Neural cell (in vitro differentiated cells): ENCODE measurements around the gene USP11. TPM values are rescaled to one million over a fixed set of nuclear protein-coding genes. Genes with fewer than 3 reads are reported as not detected.

Experiments used
- H2AFZ ChIP-seq: fragments of 200-600, 300-800 bp; sonication (generic), shearing (Covaris generic); 2 replicates; pipeline ENCODE4 v1.6.0; 2014; ENCODE audit warnings: low read depth, mild to moderate bottlenecking, antibody characterized with exemption, low read length, moderate library complexity
- H3F3A ChIP-seq: fragments of 200-600 bp; shearing (Covaris generic); 2 replicates; pipeline ENCODE4 v1.6.1; 2016; ENCODE audit warnings: mild to moderate bottlenecking, moderate library complexity, mixed read lengths, antibody characterized with exemption, low read length; ENCODE audit not compliant: insufficient read depth, poor library complexity, severe bottlenecking
- H3K27ac ChIP-seq: fragments of 200-600, 300-800 bp; sonication (generic), shearing (Covaris generic); 2 replicates; pipeline ENCODE4 v1.5.1; 2014; ENCODE audit warnings: mild to moderate bottlenecking, low read length, moderate library complexity
- H3K27me3 ChIP-seq: fragments of 300-800, 200-600 bp; sonication (generic), shearing (Covaris generic); 2 replicates; pipeline ENCODE4 v1.6.0; 2014; ENCODE audit warnings: mild to moderate bottlenecking, low read depth, low read length, moderate library complexity; ENCODE audit not compliant: insufficient read depth
- H3K36me3 ChIP-seq: fragments of 300-800, 200-600 bp; sonication (generic), shearing (Covaris generic); 2 replicates; pipeline ENCODE4 v1.5.1; 2014; ENCODE audit warnings: mild to moderate bottlenecking, antibody characterized with exemption, low read length, moderate library complexity; ENCODE audit not compliant: insufficient read depth
- H3K4me2 ChIP-seq: fragments of 300-800, 200-600 bp; sonication (generic), shearing (Covaris generic); 2 replicates; pipeline ENCODE4 v1.6.0; 2014; ENCODE audit warnings: mild to moderate bottlenecking, low read length
- H3K4me3 ChIP-seq: fragments of 300-800, 200-600 bp; sonication (generic), shearing (Covaris generic); 2 replicates; pipeline ENCODE4 v1.5.1; 2014; ENCODE audit warnings: mild to moderate bottlenecking, low read length, moderate library complexity
- H3K79me2 ChIP-seq: fragments of 200-600 bp; shearing (Covaris generic); replicated peaks from 2 replicates; pipeline ENCODE4 v1.6.0; 2014; ENCODE audit warnings: mild to moderate bottlenecking, low read length, moderate library complexity; ENCODE audit not compliant: insufficient read depth
- H3K9ac ChIP-seq: fragments of 300-800, 200-600 bp; sonication (generic), shearing (Covaris generic); 2 replicates; pipeline ENCODE4 v1.6.1; 2016; ENCODE audit warnings: mild to moderate bottlenecking, low read length, mixed read lengths
- H3K9me2 ChIP-seq: fragments of 200-600 bp; shearing (Covaris generic); 2 replicates; pipeline ENCODE4 v1.6.1; 2016; ENCODE audit warnings: mild to moderate bottlenecking, low read length, mixed read lengths; ENCODE audit not compliant: insufficient read depth
- H3K9me3 ChIP-seq: fragments of 200-600, 300-800 bp; sonication (generic), shearing (Covaris generic); 2 replicates; pipeline ENCODE4 v1.6.1; 2016; ENCODE audit warnings: mild to moderate bottlenecking, mixed run types, low read length, moderate library complexity, mixed read lengths
- H4K20me1 ChIP-seq: fragments of 200-600 bp; shearing (Covaris generic); 2 replicates; pipeline ENCODE4 v1.6.1; 2016; ENCODE audit warnings: mild to moderate bottlenecking, mixed run types; ENCODE audit not compliant: insufficient read depth
- EP300 ChIP-seq: fragments of 450-650 bp; conservative IDR thresholded peaks from 2 replicates; pipeline ENCODE4 v1.6.1; 2014; ENCODE audit warnings: antibody characterized with exemption, mild to moderate bottlenecking, moderate library complexity; ENCODE audit not compliant: poor library complexity, severe bottlenecking
- EZH2 ChIP-seq: fragments of 200-600, 300-800 bp; shearing (Covaris generic), sonication (generic); IDR thresholded peaks from 2 replicates; pipeline ENCODE4 v1.6.1; 2014; ENCODE audit warnings: antibody characterized with exemption, low read length, borderline replicate concordance, mild to moderate bottlenecking; ENCODE audit not compliant: insufficient read depth, poor library complexity, severe bottlenecking
- MXI1 ChIP-seq: fragments of 450-650 bp; conservative IDR thresholded peaks from 2 replicates; pipeline ENCODE4 v1.6.1; 2014; ENCODE audit warnings: antibody characterized with exemption, mild to moderate bottlenecking; ENCODE audit not compliant: poor library complexity, severe bottlenecking
- POLR2AphosphoS5 ChIP-seq: IDR thresholded peaks from 2 replicates; pipeline ENCODE4 v1.6.1; 2012
- RAD21 ChIP-seq: fragments of 450-650 bp; conservative IDR thresholded peaks from 2 replicates; pipeline ENCODE4 v1.6.1; 2014; ENCODE audit warnings: antibody characterized with exemption, mild to moderate bottlenecking, moderate library complexity
- SMC3 ChIP-seq: fragments of 450-650 bp; conservative IDR thresholded peaks from 2 replicates; pipeline ENCODE4 v1.6.1; 2014; ENCODE audit warnings: antibody characterized with exemption, mild to moderate bottlenecking, moderate library complexity; ENCODE audit not compliant: poor library complexity
- TAF1 ChIP-seq: IDR thresholded peaks from 2 replicates; pipeline ENCODE4 v1.6.1; 2012; ENCODE audit warnings: low read depth
- polyA plus RNA-seq: library from polyadenylated mRNA; depleted of rRNA; stranded (reverse); fragments of >200 nt; gene quantifications from 2 replicates; pipeline ENCODE4 v1.2.3, GENCODE V29; 2014
- TF ChIP-seq, protein P1 (sequence below): fragments of 450-650 bp; IDR thresholded peaks from 2 replicates; pipeline ENCODE4 v1.5.1; 2014; ENCODE audit warnings: antibody characterized with exemption, mild to moderate bottlenecking, moderate library complexity; ENCODE audit not compliant: poor library complexity, severe bottlenecking
- TF ChIP-seq, protein P2 (sequence below): IDR thresholded peaks from 2 replicates; pipeline ENCODE4 v1.6.1; 2012; ENCODE audit warnings: borderline replicate concordance

Gene USP11
- polyA plus RNA-seq, 1 donor from 2014 or later, result 184 TPM

DNA sequence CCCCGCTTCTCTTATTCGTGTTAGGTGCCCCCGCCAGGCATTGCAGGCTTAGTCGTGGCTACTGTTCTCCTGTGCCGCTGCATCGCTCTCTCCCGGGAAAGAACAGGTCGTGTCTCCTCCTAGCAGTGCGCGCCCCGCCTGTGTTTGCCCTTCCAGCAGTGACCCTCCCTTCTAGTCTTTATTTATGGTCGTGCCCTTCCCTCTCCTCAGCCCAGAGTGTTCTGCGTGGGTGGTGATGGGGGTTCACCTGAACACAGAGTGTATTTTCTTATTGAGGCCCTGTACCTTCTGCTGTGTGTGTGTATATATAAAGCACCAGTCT, 15.2 kb downstream of the USP11 start:
- no peaks in the 10 kb centered on the region for H3K9me2 ChIP-seq
- H3K27ac ChIP-seq, result no peak overlapping the region
- H3K9ac ChIP-seq, result no peak overlapping the region
- H4K20me1 ChIP-seq, result no peaks in the 10 kb centered on the region
- no peaks in the 10 kb centered on the region for H3K36me3 ChIP-seq
- no peak overlapping the region for H3K4me3 ChIP-seq
- H3K4me2 ChIP-seq, result no peak overlapping the region
- H3F3A ChIP-seq, result no peaks in the 10 kb centered on the region
- no peaks in the 10 kb centered on the region for H3K27me3 ChIP-seq
- no peaks in the 10 kb centered on the region for H3K79me2 ChIP-seq
- H3K9me3 ChIP-seq, result no peaks in the 10 kb centered on the region
- no peak overlapping the region for H2AFZ ChIP-seq
- no peak for TF ChIP-seq SMC3
- TF ChIP-seq RAD21, result no peak

DNA sequence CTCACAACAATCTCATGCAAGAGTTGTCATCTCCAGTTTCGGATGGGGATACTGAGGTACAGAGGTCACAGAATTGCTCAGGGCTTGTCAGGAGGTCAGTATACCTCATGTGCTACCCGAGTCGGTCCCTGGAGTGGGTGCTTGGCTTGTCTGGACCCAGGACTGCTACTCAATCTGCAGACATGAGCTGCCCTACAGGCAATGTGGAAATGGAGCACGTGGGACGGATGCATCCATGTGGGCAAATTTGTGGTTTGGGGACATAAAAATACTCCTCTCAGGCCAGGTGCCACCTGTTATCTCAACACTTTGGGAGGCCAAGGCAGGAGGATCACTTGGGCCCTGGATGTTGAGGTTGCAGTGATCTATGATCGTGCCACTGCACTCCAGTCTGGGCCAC, 15.8 kb downstream of the USP11 start:
- H3K9ac ChIP-seq, result no peak overlapping the region
- H3F3A ChIP-seq, result no peaks in the 10 kb centered on the region
- no peaks in the 10 kb centered on the region for H3K9me2 ChIP-seq
- no peaks in the 10 kb centered on the region for H3K79me2 ChIP-seq
- no peak overlapping the region for H3K4me2 ChIP-seq
- no peak overlapping the region for H3K4me3 ChIP-seq
- TF ChIP-seq EP300 (no peak), EZH2 (no peak), POLR2AphosphoS5 (no peak), MXI1 (no peak), RAD21 (no peak), TAF1 (no peak), SMC3 (no peak)
- TF ChIP-seq, protein P1, sequence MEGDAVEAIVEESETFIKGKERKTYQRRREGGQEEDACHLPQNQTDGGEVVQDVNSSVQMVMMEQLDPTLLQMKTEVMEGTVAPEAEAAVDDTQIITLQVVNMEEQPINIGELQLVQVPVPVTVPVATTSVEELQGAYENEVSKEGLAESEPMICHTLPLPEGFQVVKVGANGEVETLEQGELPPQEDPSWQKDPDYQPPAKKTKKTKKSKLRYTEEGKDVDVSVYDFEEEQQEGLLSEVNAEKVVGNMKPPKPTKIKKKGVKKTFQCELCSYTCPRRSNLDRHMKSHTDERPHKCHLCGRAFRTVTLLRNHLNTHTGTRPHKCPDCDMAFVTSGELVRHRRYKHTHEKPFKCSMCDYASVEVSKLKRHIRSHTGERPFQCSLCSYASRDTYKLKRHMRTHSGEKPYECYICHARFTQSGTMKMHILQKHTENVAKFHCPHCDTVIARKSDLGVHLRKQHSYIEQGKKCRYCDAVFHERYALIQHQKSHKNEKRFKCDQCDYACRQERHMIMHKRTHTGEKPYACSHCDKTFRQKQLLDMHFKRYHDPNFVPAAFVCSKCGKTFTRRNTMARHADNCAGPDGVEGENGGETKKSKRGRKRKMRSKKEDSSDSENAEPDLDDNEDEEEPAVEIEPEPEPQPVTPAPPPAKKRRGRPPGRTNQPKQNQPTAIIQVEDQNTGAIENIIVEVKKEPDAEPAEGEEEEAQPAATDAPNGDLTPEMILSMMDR, result no peak
- TF ChIP-seq, protein P2, sequence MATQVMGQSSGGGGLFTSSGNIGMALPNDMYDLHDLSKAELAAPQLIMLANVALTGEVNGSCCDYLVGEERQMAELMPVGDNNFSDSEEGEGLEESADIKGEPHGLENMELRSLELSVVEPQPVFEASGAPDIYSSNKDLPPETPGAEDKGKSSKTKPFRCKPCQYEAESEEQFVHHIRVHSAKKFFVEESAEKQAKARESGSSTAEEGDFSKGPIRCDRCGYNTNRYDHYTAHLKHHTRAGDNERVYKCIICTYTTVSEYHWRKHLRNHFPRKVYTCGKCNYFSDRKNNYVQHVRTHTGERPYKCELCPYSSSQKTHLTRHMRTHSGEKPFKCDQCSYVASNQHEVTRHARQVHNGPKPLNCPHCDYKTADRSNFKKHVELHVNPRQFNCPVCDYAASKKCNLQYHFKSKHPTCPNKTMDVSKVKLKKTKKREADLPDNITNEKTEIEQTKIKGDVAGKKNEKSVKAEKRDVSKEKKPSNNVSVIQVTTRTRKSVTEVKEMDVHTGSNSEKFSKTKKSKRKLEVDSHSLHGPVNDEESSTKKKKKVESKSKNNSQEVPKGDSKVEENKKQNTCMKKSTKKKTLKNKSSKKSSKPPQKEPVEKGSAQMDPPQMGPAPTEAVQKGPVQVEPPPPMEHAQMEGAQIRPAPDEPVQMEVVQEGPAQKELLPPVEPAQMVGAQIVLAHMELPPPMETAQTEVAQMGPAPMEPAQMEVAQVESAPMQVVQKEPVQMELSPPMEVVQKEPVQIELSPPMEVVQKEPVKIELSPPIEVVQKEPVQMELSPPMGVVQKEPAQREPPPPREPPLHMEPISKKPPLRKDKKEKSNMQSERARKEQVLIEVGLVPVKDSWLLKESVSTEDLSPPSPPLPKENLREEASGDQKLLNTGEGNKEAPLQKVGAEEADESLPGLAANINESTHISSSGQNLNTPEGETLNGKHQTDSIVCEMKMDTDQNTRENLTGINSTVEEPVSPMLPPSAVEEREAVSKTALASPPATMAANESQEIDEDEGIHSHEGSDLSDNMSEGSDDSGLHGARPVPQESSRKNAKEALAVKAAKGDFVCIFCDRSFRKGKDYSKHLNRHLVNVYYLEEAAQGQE, result no peak
- H3K27ac ChIP-seq, result no peak overlapping the region
- no peaks in the 10 kb centered on the region for H3K27me3 ChIP-seq
- no peaks in the 10 kb centered on the region for H3K36me3 ChIP-seq
- no peaks in the 10 kb centered on the region for H3K9me3 ChIP-seq
- H2AFZ ChIP-seq, result no peak overlapping the region
- no peaks in the 10 kb centered on the region for H4K20me1 ChIP-seq

DNA sequence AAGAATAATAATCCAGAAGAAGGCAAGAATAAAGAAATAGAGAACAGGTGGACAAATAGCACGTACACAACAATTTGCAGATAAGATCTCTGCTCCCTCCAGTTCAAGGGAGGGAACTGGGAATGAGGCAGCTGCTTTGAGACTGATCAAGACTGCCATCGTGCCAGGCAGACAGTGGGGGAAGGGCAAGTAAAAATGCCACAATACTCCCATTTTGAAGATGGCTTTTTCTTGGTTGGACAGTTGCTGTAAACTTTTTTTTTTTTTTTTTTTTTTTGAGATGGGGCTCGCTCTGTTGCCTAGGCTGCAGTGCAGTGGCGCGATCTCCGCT, 17.2 kb downstream of the USP11 start:
- no peaks in the 10 kb centered on the region for H4K20me1 ChIP-seq
- no peaks in the 10 kb centered on the region for H3K79me2 ChIP-seq
- H3K27me3 ChIP-seq, result no peaks in the 10 kb centered on the region
- H3K9me3 ChIP-seq, result no peaks in the 10 kb centered on the region
- no peak overlapping the region for H2AFZ ChIP-seq
- no peak overlapping the region for H3K4me2 ChIP-seq
- TF ChIP-seq RAD21, result no peak
- TF ChIP-seq POLR2AphosphoS5, result no peak
- no peak for TF ChIP-seq TAF1
- TF ChIP-seq, protein P1, result no peak
- no peak for TF ChIP-seq EP300
- TF ChIP-seq EZH2, result no peak
- TF ChIP-seq, protein P2, result no peak
- no peak overlapping the region for H3K4me3 ChIP-seq
- H3K9me2 ChIP-seq, result no peaks in the 10 kb centered on the region
- H3F3A ChIP-seq, result no peaks in the 10 kb centered on the region
- no peak overlapping the region for H3K9ac ChIP-seq
- H3K36me3 ChIP-seq, result no peaks in the 10 kb centered on the region
- H3K27ac ChIP-seq, result no peak overlapping the region
